GM23248 (cell line): Measurements from ENCODE around the gene CAPN14.

Experiments
- EZH2 ChIP-seq: fragments of 200-600 bp; sonication (generic); IDR thresholded peaks from 2 replicates; pipeline ENCODE4 v1.6.1; 2018; ENCODE audit warnings: antibody characterized with exemption, mild to moderate bottlenecking; ENCODE audit not compliant: insufficient read depth, poor library complexity, severe bottlenecking
- EZH2phosphoT487 ChIP-seq: fragments of 200-600 bp; sonication (generic); IDR thresholded peaks from 2 replicates; pipeline ENCODE4 v1.6.1; 2018; ENCODE audit warnings: antibody characterized with exemption, moderate library complexity, mild to moderate bottlenecking, low read depth; ENCODE audit not compliant: insufficient read depth

DNA sequence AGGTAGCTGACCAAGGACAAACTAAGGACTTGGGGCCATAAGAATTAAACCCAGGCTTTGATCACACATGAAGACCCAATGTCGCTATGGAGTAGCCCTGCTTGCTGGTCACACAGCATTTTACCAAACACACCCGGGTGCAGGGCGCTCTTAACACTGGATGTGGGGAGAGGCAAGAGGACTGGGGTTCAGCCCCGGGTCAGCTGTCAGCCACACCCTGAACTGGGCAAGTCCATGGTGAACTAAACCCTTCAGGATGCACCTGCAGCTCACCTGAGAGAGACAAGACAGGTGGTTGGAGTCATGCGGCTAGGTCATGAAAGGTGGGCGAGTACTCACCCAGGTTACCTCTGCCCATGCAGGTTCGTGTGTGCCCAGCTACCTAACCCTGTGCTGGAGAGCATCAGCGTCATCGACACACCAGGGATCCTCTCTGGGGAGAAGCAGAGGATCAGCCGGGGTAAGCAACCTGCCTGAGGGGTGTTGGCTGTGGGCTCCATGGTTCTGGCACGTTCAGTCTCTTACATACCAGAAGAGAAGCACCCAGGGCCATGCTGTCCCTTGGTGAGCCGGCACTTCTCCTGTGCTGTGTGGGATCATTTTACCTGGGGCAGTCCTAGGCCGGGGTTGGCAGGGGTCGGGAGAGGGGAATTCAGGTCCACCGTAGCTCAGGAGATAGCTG is 31.8 kb upstream of the CAPN14 start:
- TF ChIP-seq EZH2phosphoT487 (no peak), EZH2 (no peak)
